Measurements from ENCODE around the gene COA4. TPM values are rescaled to one million over a fixed set of nuclear protein-coding genes. Genes with fewer than 3 reads are reported as not detected.

The COA4 gene
- total RNA-seq, 2 donors from 2014 or later = 60.8 to 111 TPM

DNA sequence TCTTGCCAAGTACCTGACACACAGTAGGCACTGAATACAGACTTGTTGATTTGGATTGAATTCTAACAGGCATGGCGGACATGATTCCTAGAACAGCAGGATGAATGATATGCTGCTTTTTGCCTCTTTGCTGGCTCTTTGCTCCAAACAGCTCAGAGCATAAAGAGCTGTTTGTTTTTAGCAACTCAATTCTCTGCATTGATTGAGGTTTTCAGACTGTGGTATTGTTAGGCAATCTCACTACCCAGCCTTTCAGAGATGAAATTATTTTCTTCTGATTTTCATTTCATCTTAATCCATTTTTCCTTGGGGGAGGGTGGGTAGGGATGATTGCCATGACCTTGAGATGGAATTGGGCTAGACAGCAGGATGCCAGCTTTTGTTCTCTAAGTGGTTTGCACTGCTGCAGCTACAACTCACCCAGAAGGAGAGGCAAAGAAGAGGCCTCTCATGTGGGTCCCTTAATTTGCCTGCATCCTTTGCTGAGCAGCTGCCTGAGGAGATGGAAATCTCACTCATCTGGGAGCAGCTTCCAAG, 20.5 kb downstream of the COA4 start:
- intact Hi-C loops (cut with DNase I) = no loop called here
- H3K9ac ChIP-seq (ENCODE audit: low read depth in 2 of 2, low read length in 2 of 2) = no peak overlapping the region
- H3K4me3 ChIP-seq = no peak overlapping the region
- TF ChIP-seq, protein P1, sequence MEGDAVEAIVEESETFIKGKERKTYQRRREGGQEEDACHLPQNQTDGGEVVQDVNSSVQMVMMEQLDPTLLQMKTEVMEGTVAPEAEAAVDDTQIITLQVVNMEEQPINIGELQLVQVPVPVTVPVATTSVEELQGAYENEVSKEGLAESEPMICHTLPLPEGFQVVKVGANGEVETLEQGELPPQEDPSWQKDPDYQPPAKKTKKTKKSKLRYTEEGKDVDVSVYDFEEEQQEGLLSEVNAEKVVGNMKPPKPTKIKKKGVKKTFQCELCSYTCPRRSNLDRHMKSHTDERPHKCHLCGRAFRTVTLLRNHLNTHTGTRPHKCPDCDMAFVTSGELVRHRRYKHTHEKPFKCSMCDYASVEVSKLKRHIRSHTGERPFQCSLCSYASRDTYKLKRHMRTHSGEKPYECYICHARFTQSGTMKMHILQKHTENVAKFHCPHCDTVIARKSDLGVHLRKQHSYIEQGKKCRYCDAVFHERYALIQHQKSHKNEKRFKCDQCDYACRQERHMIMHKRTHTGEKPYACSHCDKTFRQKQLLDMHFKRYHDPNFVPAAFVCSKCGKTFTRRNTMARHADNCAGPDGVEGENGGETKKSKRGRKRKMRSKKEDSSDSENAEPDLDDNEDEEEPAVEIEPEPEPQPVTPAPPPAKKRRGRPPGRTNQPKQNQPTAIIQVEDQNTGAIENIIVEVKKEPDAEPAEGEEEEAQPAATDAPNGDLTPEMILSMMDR (IDR thresholded peaks at IDR 0.05) = no peak
- H3K27ac ChIP-seq = no peak overlapping the region
- DNase-seq = no peak
- no peaks in the 10 kb centered on the region for H3K9me3 ChIP-seq
- no peaks in the 10 kb centered on the region for H3K27me3 ChIP-seq
- no peaks in the 10 kb centered on the region for H3K4me1 ChIP-seq
- no peaks in the 10 kb centered on the region for H3K36me3 ChIP-seq

DNA sequence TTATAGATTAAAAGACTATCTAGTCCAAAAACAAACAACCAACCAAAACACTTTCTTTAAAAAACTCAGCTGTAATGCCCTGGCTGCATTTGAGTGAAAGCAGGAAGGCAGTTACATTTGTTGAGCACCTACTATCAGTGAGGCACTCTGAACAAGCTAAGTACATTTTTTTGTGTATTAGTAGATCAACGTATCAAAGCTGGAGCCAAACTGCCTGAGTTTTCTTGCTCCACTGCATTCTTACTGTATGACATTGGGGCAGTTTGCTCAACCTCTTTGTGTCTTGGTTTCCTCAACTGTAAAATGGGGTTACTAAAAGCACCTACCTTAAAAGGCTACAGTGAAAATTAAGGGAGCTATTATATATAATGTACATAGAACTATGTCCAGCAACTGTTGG, 22.0 kb downstream of the COA4 start:
- Histone ChIP-seq H3K4me1 (no peaks in the 10 kb centered on the region), H3K9me3 (no peaks in the 10 kb centered on the region), H3K27ac (no peak overlapping the region), H3K36me3 (no peaks in the 10 kb centered on the region), H3K9ac (ENCODE audit: low read depth in 2 of 2, low read length in 2 of 2) (no peak overlapping the region), H3K27me3 (no peaks in the 10 kb centered on the region), H3K4me3 (no peak overlapping the region)
- intact Hi-C loops (cut with DNase I) = no loop called here
- no peak for DNase-seq
- TF ChIP-seq, protein P1 (IDR thresholded peaks at IDR 0.05) = no peak

DNA sequence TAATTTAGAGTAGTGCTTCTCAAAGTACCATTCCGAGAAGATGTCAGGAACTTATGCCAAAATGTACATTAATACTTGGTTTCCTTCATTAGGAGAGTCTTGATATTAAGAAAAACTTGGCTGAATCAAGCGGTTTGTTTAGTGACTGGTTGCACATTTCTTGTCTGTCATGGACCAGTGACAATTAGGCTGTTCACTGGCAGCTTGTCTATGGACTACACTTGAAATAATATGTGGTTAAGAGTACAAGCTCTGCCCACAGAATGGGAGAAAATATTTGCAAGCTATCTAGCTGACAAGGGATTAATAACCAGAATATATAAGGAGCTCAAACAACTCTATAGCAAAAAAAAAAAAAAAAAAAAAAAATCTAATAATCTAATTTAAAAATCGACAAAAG, 24.6 kb downstream of the COA4 start:
- Histone ChIP-seq H3K27me3 (no peaks in the 10 kb centered on the region), H3K27ac (no peak overlapping the region), H3K4me1 (no peaks in the 10 kb centered on the region), H3K9me3 (no peaks in the 10 kb centered on the region), H3K9ac (ENCODE audit: low read depth in 2 of 2, low read length in 2 of 2) (no peak overlapping the region), H3K36me3 (no peaks in the 10 kb centered on the region), H3K4me3 (no peak overlapping the region)
- TF ChIP-seq, protein P1 (IDR thresholded peaks at IDR 0.05) = no peak
- intact Hi-C loops (cut with DNase I) = no loop called here
- DNase-seq = no peak

DNA sequence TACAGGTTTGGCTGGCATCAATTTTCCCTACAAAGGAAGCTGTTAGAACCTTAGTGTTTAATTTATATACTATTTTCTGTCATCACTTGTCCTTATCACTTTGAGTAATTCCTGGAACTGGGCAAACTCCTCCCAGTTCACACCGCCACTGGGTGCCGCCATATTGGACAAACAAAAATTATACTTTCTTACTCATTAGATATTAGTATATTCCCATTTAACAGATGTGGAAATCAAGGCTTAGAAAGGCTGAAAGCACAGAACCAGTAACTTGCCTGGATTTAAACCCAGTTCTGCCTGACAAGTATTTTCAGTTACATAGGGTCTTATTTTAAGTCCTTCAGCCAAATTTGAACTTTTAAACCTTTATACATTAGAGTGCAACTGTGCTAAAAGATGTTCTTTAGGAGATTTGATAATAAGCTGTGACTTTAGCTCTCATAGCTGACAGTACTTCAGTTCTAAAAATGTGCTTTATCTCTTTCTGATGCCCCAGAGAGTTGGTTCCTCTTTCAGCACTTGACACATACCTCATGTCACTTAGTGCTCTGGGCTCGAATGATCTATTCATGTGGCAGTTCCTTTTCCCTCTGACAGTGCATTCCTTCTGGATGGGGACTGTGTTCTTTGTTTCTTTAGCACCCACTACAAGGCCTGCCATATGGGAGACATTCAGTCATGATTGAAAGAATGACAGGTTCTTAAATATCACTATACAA, 25.4 kb downstream of the COA4 start:
- Histone ChIP-seq H3K4me3 (no peak overlapping the region), H3K9me3 (no peaks in the 10 kb centered on the region), H3K4me1 (no peaks in the 10 kb centered on the region), H3K27me3 (no peaks in the 10 kb centered on the region), H3K36me3 (no peaks in the 10 kb centered on the region), H3K9ac (ENCODE audit: low read depth in 2 of 2, low read length in 2 of 2) (no peak overlapping the region), H3K27ac (no peak overlapping the region)
- TF ChIP-seq, protein P1 (IDR thresholded peaks at IDR 0.05) = no peak
- intact Hi-C loops (cut with DNase I) = no loop called here
- DNase-seq = no peak

DNA sequence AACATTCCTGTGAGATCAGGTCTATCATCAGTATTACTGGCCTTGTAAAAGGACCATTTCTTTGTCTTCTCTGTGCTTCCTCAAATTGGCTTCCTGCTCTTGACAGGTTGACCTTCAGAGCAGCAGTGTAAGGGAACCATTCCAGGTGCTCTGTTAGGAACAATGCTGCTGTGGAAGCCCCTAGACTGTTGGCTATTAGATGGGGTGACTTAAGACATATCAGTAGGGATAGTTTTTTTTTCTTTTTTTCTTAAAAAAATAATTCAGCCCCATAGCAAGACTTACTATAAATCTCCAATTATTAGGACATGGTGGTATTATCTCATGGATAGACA, 37.6 kb downstream of the COA4 start:
- Histone ChIP-seq H3K4me1 (no peaks in the 10 kb centered on the region), H3K9ac (ENCODE audit: low read depth in 2 of 2, low read length in 2 of 2) (no peak overlapping the region), H3K4me3 (no peak overlapping the region), H3K27ac (no peak overlapping the region), H3K27me3 (no peaks in the 10 kb centered on the region), H3K36me3 (peaks cover 4% of the 10 kb centered on the region), H3K9me3 (no peaks in the 10 kb centered on the region)
- DNase-seq = no peak
- intact Hi-C loops (cut with DNase I) = no loop called here
- TF ChIP-seq, protein P1 (IDR thresholded peaks at IDR 0.05) = no peak

Measured in colonic mucosa (tissue), 4 donors.